ENCODE results near the gene MEGF6.

The MEGF6 gene

GRCh38 chr1:3535732-3536131 is 75.6 kb downstream of the MEGF6 start:
- no peak for DNase-seq

GRCh38 chr1:3534803-3535637 is 76.3 kb downstream of the MEGF6 start:
- DNase-seq: no peak

GRCh38 chr1:3533067-3534048 is 78.0 kb downstream of the MEGF6 start:
- DNase-seq: no peak

- DNase-seq: no peak
Observed at GRCh38 chr1:3531928-3532327, 79.4 kb downstream of the MEGF6 start.

GRCh38 chr1:3530926-3531818 is 80.1 kb downstream of the MEGF6 start:
- DNase-seq: no peak

- no peak for DNase-seq
Observed at GRCh38 chr1:3530086-3530925, 81.0 kb downstream of the MEGF6 start.

GRCh38 chr1:3529099-3529729 is 82.1 kb downstream of the MEGF6 start:
- DNase-seq: peak; percentile 8

- DNase-seq: no peak
Observed at GRCh38 chr1:3527774-3528173, 83.5 kb downstream of the MEGF6 start.

GRCh38 chr1:3525551-3526482 is 85.5 kb downstream of the MEGF6 start:
- DNase-seq: no peak

GRCh38 chr1:3524556-3525203 is 86.6 kb downstream of the MEGF6 start:
- no peak for DNase-seq

- DNase-seq: no peak
Observed at GRCh38 chr1:3523980-3524379, 87.3 kb downstream of the MEGF6 start.

GRCh38 chr1:3522564-3523265 is 88.6 kb downstream of the MEGF6 start:
- DNase-seq: no peak

GRCh38 chr1:3522112-3522511 is 89.2 kb downstream of the MEGF6 start:
- DNase-seq: no peak

- no peak for DNase-seq
Observed at GRCh38 chr1:3521426-3521825, 89.9 kb downstream of the MEGF6 start.

- no peak for DNase-seq
Observed at GRCh38 chr1:3520419-3521378, 90.6 kb downstream of the MEGF6 start.

- DNase-seq: no peak
Observed at GRCh38 chr1:3519301-3519885, 91.9 kb downstream of the MEGF6 start.

- no peak for DNase-seq
Observed at GRCh38 chr1:3518756-3519155, 92.6 kb downstream of the MEGF6 start.

Data from NCI-H1092 treated with DMSO at 0.1 percent for 48 hours (cell line).